ENCODE data around the gene LRRC74B. TPM values are rescaled to one million over a fixed set of nuclear protein-coding genes. Genes with fewer than 3 reads are reported as not detected.

LRRC74B gene
- total RNA-seq, 1 donor: not detected

DNA sequence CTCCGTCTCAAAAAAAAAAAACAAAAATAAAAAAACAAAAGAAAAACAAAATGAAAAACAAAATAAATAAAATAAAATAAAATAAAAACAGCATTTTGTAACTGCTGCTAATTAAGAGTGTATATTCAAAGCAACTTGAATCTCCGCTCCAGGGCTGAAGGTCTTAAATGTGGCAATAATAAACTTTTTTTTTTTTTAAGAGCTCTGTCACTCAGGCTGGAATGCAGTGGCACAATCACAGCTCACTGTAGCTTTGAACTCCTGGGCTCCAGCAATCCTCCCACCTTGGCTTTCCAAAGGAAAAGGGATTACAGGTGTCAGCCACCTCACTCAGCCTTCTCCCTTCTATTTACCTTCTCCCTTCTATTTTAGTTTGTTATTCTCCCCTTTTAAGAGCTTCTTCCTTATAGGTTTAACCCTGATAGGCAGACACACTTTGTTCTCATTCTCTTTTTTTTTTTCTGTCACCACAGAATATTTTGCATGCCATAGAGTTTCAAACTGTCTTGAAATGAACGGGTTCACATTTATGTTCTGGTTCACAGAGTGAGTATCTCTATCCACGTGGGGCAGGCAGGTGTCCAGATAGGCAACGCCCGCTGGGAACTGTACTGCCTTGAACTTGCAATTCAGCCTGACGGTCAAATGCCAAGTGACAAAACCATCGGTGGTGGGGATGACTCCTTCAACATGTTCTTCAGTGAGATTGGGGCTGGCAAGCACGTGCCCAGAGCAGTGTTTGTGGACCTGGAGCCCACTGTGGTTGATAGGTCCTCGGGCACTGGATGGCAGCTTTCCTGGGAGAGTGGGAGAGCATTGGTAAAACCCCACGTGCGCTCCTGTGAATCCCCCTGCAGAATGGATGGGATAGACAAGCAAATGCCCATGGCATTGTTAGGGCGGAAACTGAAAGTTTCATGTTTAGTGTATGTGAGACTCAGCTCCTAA lies 19.4 kb downstream of the LRRC74B start:
- TF ChIP-seq, protein P1, sequence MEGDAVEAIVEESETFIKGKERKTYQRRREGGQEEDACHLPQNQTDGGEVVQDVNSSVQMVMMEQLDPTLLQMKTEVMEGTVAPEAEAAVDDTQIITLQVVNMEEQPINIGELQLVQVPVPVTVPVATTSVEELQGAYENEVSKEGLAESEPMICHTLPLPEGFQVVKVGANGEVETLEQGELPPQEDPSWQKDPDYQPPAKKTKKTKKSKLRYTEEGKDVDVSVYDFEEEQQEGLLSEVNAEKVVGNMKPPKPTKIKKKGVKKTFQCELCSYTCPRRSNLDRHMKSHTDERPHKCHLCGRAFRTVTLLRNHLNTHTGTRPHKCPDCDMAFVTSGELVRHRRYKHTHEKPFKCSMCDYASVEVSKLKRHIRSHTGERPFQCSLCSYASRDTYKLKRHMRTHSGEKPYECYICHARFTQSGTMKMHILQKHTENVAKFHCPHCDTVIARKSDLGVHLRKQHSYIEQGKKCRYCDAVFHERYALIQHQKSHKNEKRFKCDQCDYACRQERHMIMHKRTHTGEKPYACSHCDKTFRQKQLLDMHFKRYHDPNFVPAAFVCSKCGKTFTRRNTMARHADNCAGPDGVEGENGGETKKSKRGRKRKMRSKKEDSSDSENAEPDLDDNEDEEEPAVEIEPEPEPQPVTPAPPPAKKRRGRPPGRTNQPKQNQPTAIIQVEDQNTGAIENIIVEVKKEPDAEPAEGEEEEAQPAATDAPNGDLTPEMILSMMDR (IDR thresholded peaks at IDR 0.05; ENCODE audit: insufficient read depth, low read depth, low read length): no peak
- H3K4me3 ChIP-seq (ENCODE audit: low read depth, low read length): no peak overlapping the region
- no peak for DNase-seq (ENCODE audit: low read depth)

DNA sequence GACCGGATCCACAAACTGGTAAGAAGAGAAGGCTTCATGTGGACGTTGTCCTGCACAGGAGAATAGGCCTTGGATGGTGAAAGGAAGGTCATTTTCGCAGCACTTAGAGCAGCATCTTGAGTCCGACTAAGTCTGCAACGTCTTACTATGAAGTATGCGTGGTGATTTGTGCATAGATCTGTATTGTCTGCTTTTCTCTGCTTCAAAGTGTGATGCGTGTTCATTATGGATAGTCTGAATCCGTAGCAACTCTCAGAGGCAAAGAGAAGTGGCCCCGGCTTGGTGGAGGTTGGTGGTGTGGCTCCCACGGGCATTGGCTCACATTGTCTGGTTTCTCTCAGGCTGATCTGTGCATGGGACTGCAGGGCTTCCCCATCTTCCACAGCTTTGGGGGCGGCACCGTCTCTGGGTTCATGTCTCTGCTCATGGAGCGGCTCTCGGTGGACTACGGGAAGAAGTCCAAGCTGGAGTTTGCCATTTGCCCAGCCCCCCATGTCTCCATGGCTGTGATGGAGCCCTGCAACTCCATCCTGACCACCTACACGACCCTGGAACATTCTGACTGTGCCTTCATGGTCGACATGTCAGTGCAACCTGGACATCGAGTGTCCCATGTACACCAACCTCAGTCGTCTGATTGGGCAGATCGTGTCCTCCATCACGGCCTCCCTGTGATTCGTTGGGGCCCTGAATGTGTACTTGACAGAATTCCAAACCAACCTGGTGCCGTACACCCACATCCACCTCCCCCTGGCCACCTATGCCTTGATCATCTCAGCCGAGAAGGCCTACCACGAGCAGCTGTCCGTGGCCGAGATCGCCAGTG lies 21.5 kb downstream of the LRRC74B start:
- H3K4me3 ChIP-seq (ENCODE audit: low read depth, low read length): no peak overlapping the region
- DNase-seq (ENCODE audit: low read depth): no peak
- TF ChIP-seq, protein P1 (IDR thresholded peaks at IDR 0.05; ENCODE audit: insufficient read depth, low read depth, low read length): no peak

DNA sequence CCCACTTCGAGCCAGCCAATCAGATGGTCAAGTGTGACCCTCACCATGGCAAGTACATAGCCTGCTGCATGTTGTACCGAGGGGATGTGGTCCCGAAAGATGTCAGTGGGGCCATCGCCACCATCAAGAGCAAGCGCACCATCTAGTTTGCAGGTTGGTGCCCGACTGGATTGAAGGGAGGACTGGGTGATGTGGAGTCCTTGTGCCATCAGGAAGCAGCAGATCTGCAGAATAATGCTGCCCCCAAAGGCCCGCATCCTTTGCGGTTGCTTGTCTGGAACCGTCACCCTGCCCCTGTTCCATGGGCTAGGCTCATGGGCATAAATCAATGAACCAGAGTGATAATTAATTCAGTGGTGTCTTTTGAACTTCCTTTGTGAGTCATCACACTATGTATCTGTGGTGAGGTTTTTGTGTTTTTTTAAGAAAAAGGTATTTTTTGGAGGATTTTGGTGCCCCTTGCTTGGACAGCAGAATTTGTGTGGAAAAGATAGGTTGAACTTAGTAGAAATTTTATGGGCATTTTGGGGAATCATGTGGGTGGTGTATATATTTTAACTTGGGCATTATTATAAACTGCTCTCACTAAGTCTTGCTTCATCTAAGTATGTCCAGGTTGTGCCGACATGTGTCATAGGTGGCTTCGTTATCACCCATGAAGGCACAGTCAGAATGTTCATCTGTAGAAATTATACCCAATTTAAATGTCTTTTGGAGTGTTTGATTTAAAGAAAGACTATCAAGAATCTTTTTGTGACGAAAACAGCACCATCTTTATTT lies 22.3 kb downstream of the LRRC74B start:
- TF ChIP-seq, protein P1 (IDR thresholded peaks at IDR 0.05; ENCODE audit: insufficient read depth, low read depth, low read length): no peak

DNA sequence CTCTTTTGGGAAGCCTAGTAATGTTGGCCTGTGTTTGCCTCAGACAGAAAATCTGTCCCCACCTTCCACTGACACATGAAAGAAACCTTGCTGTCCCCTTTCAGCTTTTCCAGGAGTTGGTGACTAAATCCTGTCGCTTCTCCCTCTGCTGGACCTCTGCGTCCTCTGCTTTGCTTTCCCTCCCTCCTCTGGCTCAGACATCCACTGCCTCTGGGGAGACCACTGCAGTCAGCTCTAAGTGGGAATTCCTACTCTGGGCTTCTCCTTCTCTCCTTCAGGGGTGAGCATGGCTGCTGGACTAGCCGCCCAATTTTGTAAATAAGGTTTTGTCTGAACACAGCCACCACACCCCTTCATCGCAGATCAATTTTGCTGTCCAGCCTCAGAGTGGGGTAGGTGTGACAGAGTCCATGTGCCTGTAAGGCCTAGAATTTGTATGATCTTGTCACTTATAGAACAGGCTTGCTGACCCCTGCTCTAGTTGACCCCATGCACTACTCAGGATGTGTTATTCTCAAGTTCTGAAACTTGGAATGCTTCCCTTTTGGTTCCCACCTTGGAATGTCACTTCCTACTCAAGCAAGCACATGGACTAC lies 23.0 kb downstream of the LRRC74B start:
- H3K4me3 ChIP-seq (ENCODE audit: low read depth, low read length): no peak overlapping the region
- no peak for DNase-seq (ENCODE audit: low read depth)
- TF ChIP-seq, protein P1 (IDR thresholded peaks at IDR 0.05; ENCODE audit: insufficient read depth, low read depth, low read length): no peak

More for the DNA sequence above, 22.3 kb downstream of the LRRC74B start:
- no peak for DNase-seq (ENCODE audit: low read depth)
- no peak overlapping the region for H3K4me3 ChIP-seq (ENCODE audit: low read depth, low read length)

DNA sequence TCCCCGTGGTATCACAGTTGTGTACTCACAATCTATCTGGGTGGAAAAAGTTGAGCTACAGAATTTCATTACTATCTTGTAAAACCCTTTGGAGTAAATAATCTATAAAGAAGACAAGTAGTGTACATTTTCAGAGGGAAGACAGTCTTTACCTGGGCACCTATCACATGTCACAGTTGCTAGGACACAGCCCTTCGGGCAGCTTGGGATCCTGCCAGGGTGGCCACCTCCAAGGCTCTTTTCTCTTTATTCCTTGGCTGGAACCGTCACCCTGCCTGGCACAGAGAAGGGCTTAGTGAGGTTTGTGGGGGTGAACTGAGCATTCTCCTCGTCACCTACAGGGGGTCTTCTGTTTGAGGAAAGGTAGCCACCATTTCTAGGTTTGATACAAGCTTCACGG lies 23.6 kb downstream of the LRRC74B start:
- no peak for DNase-seq (ENCODE audit: low read depth)

More for the DNA sequence above, 23.6 kb downstream of the LRRC74B start:
- TF ChIP-seq, protein P1 (IDR thresholded peaks at IDR 0.05; ENCODE audit: insufficient read depth, low read depth, low read length): no peak
- no peak overlapping the region for H3K4me3 ChIP-seq (ENCODE audit: low read depth, low read length)
